GM19025 (cell line): ENCODE measurements around the gene ZNF296.

Source experiments
- ATAC-seq: cut with Tn5 transposase; IDR thresholded peaks from one replicate; pipeline ENCODE4 v1.9.1; 2021; ENCODE audit warnings: mild to moderate bottlenecking, low read depth, moderate library complexity; ENCODE audit not compliant: unreplicated experiment

The ZNF296 gene

DNA sequence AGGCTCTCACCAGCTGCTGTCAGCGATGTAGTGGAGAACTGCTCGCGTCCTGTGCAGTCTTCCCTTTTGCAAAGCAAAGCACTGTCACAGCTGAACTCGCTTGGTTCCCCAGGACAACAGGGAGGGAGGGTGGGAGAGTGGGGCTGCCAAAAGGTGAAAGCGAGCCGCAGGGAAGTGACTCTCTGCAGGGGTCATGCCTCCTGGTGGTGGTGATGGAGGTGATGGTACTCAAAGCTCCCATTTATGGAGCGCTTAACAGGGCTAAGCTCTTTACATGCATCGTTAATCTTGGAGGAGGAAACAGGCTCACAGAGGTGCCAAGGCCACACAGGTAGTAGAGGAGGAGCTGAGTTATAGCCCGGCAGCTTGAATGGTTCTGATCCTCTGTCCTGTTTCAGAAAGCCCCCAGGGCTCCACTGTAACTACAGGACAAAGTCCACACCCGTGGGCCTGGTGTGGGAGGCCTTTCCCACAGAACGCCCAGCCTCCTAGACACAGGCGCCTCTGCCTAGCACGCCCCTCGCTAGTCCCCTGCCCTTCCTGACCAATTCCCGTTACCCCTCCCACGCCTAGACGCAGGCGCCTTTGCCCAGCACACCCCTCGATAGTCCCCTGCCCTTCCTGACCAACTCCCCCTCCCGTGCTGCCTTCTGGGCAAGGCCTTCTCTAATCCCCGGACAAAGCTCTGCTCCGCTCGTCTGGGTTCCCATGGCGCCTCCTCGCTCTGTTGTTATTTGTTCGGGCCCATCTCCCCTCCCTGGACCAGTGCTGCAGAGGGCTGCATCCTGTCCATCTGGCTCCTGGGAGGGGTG, 27.4 kb upstream of the ZNF296 start:
- no peak for ATAC-seq

GRCh38 chr19:45103156-45103507, 26.9 kb upstream of the ZNF296 start:
- ATAC-seq: no peak

DNA sequence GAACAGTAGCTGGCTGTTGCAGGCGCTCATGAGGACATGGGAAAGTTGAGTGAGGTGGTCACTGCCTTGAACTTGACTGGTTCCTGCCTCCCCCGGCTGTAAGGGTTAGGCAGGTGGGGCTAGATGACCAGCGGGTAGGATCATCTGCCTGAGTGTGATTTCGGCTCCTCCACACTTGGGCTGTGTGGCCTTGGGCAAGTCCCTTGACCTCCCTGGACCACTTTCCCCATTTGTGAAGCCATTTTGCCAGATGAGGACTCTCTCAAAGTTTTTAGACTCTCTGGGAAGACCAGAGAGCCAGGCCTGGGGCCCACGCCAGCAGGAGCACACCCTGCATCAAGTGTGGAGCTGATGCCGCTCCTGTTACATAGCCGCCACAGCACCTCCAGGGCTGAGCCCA, 26.2 kb upstream of the ZNF296 start:
- no peak for ATAC-seq

- no peak for ATAC-seq
Measured at GRCh38 chr19:45101806-45102205, 25.5 kb upstream of the ZNF296 start.

DNA sequence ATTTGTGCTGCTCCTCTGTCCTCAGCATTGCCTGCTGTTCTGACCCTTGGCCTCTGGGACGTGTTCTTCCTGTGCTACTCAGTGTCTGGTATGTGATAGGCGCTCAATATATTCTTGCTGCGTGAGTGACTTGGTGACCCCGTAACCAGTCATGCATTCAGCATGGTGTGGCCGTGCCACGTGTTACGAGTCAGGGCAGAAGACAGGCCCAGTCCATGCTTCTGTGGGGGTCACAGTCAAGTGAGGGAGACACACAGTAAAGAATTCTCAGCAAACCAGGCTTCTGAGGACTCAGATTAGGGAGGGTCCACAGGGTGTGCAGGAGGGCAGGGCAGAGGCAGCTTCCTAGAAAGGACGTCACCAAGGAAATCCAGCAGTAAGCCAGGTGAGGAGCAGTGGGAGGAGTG, 24.6 kb upstream of the ZNF296 start:
- no peak for ATAC-seq

- no peak for ATAC-seq
Measured at GRCh38 chr19:45100201-45100600, 23.9 kb upstream of the ZNF296 start.

GRCh38 chr19:45099467-45100191, 23.4 kb upstream of the ZNF296 start:
- no peak for ATAC-seq

- no peak for ATAC-seq
Measured at GRCh38 chr19:45098521-45099466, 22.5 kb upstream of the ZNF296 start.

- no peak for ATAC-seq
Measured at GRCh38 chr19:45097776-45098520, 21.7 kb upstream of the ZNF296 start.

DNA sequence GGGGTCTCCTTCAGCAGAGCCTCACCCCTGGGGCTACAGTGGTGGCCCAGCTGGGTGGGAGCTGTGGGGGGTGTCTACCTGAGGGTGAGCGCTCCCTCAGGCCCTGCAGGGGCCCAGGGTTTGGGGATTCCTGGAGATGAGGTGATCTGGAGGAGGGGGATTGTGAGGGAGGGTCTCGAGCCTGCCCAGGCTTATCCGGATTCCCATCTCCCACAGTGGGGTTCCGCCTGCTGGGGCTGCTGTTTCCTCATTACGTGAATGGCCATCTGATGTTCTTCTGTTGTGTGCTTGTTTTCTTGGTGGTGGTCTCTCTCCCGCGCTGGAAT, 21.1 kb upstream of the ZNF296 start:
- no peak for ATAC-seq

DNA sequence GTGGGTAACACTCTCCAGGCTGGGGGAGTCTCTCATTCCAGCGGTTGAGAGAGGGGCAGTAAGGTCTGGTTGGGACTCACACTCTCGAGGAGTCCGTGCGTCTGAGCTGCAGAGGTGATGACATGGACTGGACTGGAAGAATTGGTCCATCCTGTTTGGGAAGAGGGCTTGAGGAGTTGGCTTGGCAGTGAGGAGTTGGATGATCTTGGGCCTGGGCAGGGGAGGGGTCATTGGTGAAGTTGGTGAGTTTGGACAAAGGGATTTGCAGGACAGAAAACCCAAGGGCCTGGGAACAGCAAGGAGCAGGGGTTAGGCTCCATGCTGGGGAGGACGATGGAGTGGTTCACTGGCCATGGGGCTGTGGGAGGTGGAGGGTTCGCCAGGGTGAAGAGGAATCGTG, 20.4 kb upstream of the ZNF296 start:
- no peak for ATAC-seq

DNA sequence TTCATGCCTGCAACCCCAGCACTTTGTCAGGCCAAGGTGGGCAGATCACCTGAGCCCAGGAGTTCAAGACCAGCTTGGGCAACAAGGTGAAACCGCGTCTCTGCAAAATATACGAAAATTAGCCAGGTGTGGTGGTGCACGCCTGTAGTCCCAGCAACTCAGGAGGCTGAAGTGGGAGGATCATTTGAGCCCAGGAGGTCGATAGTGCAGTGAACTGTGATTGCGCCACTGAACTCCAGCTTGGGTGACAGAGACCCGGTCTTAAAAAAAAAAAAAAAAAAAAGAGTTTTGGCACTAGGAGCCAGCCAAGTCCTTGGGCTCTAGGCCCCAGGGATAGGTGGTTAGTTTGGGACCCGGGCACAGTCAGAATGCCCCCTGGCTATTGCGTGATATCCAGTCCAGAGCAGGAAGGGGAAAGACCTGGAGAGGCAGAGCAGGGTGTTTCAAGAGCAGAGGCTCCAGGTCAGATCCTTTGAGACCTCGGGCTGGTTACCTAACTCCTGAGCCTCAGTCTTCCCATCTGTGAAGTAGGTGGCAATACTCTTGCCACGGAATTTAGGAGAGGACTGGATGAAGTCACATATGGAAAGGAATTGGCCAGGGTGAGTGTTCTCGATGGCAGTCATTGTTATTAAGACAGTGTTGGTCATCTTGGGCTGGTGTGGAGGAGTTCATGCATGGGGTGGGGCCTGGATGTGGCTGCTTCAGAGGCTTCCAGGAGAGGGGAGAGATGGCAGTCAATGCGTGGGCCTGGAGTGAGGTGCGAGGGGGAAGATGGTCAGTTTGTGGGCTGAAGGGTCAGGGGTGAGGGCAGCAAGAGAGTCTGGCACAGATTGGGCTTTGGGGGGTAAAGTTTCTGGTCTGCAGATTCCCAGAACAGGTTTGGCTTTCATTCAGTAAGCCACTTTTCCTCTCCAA, 19.5 kb upstream of the ZNF296 start:
- no peak for ATAC-seq

GRCh38 chr19:45094707-45095106, 18.4 kb upstream of the ZNF296 start:
- no peak for ATAC-seq

- no peak for ATAC-seq
Measured at GRCh38 chr19:45094137-45094536, 17.9 kb upstream of the ZNF296 start.

DNA sequence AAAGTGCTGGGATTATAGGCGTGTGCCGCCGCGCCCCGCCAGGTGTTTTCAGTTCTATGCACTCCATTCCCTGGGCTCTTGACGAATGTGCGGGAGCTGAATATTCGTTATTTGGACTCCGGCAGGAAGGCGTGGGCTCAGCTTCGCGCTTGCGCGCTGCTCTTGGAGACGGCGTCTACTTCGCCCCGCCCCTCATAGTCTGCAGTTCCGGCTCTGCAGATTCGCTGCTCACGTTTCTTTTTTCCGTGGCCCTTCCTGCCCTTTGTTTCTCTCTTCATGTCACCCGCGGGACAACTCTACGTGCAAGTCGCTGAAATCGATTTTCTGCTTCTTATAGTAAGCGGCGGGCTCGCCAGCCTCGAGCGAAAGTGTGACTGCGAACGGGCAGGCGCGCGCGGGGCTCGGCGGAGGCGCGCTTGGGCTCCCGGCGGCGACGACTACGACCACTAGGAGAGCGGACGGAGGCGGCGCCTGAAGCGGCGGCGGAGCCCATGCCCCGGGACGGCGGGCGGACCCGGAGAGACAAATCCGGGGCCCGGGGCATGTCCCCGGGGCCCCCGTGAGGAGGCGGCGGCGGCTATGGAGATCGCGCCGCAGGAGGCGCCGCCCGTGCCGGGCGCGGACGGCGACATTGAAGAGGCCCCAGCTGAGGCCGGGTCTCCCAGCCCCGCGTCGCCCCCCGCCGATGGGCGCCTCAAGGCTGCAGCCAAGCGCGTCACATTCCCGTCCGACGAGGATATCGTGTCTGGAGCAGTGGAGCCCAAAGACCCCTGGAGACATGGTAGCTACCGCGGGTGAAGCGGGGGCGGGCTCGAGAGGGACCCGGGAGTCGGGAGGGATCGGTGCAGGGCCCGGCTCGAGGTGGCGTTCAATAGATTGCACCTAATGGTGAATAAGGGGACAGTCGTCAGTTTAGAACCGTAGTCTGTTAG, 16.7 kb upstream of the ZNF296 start, which contains the start of gene PPP1R37:
PPP1R37 (plus strand) TSS at position 433 of the 932 bp plus-strand sequence; CDS start at position 580, 147 bp downstream.
- peak; percentile 43 for ATAC-seq

- ATAC-seq: peak; percentile 65
Measured at GRCh38 chr19:45091031-45091923, 15.0 kb upstream of the ZNF296 start.

DNA sequence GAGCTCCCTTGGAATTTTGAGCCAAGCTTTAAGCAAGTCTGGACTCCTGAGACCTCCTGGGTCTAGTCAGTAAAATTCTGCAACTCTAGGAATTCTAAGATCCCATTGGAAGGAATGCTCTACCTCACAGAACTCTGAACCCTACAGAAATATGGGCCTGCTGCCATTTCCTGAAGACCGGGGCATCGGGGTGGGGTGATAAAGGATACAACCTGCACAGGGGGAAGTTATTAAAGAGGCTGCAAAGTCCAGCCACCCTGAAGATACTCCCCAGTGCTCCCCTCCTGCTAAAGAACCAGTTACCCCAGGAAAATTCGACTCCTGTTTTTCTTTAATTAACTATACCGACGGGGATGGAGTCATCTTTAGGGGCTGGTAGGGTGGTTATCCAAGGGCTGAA, 14.3 kb upstream of the ZNF296 start:
- no peak for ATAC-seq
